Cardiac septum (tissue), 1 donor: ENCODE results near the gene COMMD1. TPM values are rescaled to one million over a fixed set of nuclear protein-coding genes. Genes with fewer than 3 reads are reported as not detected.
"Not testable (repeated sequence)": the region's sequence is repeated elsewhere in the genome, so short reads cannot be mapped to it uniquely, and the experiment has no call there.

Experiments
- DNase-seq: peaks from one replicate; pipeline ENCODE4 v3.0.0-alpha.2; 2020; ENCODE audit warnings: low spot score
- intact Hi-C: fragments of 100-400 bp; cut with DNase I; formaldehyde crosslinking; loops from one replicate; pipeline ENCODE4 v1.14.0; 2022
- total RNA-seq: library from RNA; stranded (reverse); fragmentation: NEBNext Ultra II Directional; extraction: Animal tissue kit (Norgen Biotek cat#: 25700); gene quantifications from one replicate; pipeline ENCODE4 v1.2.1, GENCODE V29; 2021
- donor health status: DM: no; HTN: no; CAD: no.

The COMMD1 gene
- total RNA-seq, 1 donor from 2014 or later: 56.0 TPM

GRCh38 chr2:61914794-61915193, 9.3 kb downstream of the COMMD1 start:
- not testable (repeated sequence) for DNase-seq
- intact Hi-C loops: loop anchor here (5.0 to 10.0 kb wide), 3 partner anchors 78 to 860 kb away; no protein-coding TSS in a partner anchor

DNA sequence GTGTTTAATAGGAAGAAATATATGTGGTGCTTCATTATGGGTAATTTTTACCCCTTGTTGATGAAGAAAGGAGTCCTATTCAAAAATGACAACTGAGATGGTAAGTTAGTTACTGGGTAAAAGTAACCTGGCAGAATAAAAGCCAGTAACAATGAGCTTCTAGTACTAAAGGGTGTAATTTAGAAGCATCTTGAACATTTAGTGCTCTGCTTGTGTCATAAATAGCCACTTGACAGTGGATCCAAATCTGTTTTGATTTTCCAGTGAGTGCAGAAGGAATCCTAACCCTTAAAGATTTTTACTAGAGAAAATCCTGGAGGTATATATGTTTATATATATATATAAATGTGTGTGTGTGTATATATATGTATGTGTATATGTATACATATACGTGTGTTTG, 15.1 kb downstream of the COMMD1 start:
- no peak for DNase-seq
- intact Hi-C loops: loop anchor here (5.0 kb wide), 1 partner anchor 277 kb away; the partner anchor contains the start of gene B3GNT2

GRCh38 chr2:61922714-61923113, 17.2 kb downstream of the COMMD1 start:
- no peak for DNase-seq
- intact Hi-C loops: loop anchor here (5.0 kb wide), 1 partner anchor 275 kb away; the partner anchor contains the start of gene B3GNT2

DNA sequence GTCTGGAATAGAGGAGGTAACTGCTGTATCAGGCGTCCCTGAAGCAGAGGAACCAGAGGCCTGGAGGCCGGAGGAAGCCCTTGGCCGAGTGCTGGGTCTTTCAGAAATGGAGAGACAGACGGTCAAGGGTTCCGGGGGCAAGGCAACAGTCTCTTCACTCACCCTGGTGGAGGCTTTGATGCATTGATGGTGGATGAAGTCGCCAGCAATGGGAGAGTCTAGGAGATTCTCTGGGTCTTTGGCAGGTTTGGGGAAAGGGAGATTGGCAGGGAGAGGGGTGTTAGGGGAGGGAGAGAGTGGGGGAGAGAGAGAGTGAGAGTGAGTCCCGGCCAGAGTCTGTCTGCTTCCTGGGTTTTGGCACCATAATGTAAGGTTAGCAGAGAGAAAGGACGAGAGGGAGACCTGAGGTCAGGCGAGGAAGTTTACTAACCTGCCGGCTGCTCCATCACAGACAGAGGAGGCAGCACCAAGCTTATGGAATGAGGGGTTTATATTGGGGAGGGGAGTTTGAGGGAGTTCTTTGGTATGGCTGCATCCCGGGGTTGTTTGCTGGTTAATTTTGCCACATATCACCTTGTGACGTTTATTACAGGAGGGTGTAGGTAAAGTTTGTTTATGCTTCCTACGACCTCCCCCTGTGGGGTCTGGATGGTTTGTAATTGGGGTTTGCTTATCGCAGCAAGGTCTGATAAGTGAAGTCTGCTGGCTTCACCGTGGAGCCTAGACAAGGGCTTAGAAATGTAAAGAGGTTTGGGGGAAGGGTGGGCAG, 19.6 kb downstream of the COMMD1 start:
- intact Hi-C loops: loop anchor here (5.0 kb wide), 1 partner anchor 272 kb away; the partner anchor contains the start of gene B3GNT2
- no peak for DNase-seq

DNA sequence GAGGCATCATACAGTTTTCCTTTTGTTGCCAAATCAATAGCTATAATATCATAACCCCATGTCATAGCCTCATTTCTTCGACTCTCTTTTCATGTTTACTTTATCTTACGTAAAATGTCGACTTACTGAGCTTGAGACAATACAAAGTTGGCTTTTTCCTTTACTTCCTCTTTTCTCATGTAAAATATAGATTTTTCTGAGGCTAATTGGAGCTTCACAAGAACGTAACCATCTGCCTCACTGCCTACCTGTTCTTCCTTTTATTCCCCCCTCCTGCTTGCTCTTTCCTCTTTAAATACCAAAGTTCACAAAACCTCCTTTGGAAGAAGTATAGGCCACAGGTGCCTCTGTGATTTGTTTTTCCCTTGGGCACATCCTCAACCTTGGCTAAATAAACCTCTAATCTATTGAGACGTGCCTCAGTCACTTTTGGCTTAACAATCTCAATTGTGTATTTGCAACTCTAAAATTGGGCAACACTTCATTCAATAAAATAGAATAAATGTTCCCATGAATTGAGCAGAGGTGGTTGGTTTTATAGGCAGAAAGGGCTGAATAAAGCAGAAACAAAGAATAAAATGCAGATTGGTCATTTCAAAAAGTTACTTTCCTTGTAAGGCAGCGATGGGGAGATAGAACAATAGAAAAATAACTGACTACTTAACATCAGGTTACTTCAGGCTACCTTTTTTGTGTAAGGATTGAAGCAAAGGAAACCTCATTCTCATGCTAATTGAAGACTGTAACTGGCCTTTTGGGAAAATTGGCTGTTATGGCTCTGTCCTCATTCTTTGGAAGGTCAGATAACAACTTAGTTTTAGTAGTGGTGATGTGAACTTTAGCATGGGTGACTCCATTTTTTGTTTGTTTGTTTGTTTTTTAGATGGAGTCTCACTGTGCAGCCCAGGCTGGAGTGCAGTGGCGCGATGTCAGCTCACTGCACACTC, 21.3 kb downstream of the COMMD1 start:
- DNase-seq: no peak
- intact Hi-C loops: no loop called here

- DNase-seq: no peak
- intact Hi-C loops: no loop called here
These were observed 23.5 kb downstream of the COMMD1 start for GRCh38 chr2:61928826-61929461.

DNA sequence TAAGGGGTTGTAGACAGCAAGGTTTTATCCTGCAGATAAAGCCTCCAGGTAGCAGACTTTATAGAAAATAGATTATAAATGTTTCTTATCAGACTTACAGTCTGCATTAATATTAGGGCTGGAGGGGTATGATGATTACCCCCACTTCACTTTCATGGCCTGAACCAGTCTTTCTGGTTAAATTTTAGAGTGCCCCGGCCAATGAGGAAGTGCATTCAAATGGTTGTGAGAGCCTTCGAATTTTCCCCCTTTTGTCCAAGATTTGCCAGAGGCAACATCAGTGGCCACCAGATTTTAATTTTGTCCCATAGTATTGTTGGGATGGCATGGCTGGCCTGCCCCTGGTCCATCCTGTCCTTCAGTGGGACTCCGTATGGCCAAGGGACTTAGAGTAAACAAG, 31.6 kb downstream of the COMMD1 start:
- no peak for DNase-seq
- intact Hi-C loops: no loop called here

- intact Hi-C loops: no loop called here
- DNase-seq: no peak
These were observed 32.4 kb downstream of the COMMD1 start for GRCh38 chr2:61937886-61938285.

DNA sequence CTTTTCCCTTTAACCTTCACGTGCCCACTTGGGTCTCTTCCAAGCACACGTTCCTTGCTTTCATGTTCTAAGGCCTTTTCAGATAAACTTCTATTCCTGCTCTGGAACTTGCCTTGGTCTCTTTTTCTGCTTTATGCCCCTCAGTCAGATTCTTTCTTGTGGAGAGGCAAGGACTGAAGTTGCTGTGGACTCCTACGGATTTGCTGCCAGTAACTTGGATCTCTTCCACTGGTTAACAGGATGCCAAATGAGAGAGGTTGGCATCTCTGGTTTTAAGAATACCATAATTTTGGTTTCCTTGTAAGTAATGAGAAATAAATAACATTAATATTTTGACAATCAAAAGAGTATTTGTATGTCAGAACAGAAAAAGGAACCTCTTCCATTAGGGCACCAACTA, 33.0 kb downstream of the COMMD1 start:
- intact Hi-C loops: no loop called here
- no peak for DNase-seq

DNA sequence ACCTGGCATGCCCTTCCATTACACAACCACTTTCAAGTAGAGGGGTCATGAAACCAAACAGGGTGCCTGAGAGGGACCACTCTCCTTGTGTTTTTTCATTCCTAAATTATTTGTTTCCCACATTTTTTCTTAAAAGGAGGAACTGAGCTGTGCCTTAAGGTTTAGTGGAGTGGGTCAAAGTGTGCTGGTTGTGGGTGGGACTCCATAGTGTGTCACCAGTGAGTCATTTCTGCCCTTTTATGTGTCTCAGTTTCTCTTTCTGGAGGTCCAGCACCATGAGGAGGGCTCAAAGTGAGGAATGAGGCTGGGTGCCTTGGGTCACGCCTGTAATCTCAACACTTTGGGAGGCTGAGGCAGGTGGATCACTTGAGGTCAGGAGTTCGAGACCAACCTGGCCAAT, 37.8 kb downstream of the COMMD1 start:
- no peak for DNase-seq
- intact Hi-C loops: no loop called here

- intact Hi-C loops: no loop called here
- no peak for DNase-seq
These were observed 41.2 kb downstream of the COMMD1 start for GRCh38 chr2:61946666-61947065.

DNA sequence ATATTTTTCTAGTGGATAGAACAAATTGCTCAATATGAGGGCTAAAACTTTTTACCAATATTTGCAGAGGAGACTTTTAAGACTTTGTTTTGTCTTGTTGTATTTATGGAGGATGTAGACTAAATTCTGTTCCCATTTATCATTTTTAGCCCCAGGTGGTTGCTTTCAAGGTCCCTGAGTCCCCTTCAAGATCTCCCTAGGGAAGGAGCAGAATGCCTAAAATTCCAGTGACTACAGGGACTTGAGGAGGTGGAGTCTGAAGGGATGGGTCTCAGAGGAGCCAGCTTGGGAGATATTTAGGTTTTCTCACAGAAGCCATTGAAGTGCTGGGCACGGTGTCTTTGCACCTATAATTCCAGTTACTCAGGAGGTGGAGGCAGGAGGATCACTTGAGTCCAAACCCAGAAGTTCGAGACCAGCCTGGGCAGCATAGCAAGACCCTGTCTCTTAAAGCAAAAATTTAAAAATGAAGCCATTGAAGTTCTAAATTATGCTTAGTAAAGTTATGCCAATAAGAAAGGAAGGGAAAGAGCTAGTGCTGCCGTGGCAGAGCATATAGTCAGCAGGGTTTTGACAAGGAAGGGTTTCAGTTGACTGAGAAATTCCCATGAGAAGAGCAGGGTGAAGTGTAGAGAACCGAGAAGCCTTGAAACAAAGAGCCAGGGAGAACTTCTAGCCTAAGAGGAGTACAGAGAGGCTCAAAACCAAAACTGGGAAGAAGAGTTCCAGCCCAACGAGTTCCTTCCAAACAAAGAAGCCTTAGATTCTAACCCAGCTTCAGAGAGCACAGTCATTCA, 43.4 kb downstream of the COMMD1 start:
- intact Hi-C loops: no loop called here

GRCh38 chr2:61949458-61949713, 43.9 kb downstream of the COMMD1 start:
- intact Hi-C loops: no loop called here
- DNase-seq: no peak

More for the DNA sequence above, 43.4 kb downstream of the COMMD1 start:
- DNase-seq: no peak

DNA sequence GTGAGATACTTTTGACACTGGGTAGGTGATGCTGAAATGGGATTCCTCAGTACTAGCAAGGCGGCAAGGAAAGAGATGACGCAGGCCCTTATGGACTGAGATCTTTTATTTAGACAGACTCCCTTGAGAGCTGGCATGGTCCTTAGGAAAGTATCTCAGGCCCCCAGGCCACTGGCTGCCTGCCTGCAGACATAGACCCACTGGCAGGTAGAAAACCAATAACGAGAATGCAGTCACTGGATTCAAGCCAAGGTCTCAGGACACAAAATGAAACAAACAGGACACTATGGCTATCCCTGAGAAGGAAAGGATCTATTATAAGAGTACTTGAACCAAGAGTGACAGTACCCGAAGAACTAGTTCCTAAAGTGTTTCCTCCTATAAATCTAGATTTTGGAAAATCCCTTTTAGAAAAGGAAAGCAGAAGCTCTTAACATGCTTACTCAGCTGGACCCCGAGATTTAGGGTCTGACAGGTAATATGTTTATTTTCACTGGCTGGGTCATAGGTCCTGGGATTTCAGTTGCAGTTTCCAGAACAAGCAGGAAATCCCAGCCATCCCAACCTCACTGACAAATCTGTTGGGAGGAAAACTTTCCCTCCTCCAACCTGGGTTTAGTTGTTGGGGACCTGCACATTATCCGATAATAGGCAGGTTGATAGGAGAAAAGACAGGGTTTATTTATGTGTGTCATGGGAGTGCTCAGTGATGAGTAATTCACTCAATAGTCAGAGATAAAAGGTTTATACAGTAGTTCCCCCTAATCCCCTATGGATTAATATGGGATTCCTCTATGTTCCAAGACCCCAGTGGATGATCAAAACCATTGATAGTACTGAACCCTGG, 44.5 kb downstream of the COMMD1 start:
- no peak for DNase-seq
- intact Hi-C loops: no loop called here

DNA sequence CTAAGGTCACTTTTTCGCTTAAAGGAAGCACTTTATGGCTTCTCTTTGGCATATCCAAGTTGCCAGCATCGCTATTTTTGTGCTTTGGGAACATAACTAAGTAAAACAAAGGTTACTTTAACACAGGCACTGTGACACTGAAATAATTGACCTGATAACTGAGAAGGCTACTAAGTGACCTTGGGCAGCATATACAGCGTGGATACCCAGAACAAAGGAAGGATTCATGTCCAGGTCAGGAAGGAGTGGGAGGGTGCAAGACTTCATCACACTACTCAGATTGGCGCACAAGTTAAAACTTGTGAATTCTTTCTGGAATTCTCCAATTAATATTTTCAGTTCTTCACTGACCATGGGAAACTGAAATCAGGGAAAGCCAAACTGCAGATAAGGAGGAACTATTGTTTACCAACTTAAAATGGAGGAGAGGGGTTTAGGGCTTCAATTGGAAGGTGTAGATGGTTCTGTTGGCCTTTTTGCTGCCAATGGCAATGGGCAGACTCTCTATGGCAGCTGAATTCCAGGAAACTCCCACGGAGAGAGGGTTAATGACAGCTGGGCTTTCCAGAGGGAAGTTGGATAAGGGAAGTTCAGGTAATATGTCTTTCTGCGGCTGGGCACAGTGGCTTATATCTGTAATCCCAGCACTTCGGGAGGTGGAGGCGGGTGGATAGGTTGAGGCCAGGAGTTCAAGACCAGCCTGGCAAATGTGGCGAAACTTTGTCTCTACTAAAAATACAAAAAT, 45.3 kb downstream of the COMMD1 start:
- DNase-seq: no peak
- intact Hi-C loops: no loop called here

DNA sequence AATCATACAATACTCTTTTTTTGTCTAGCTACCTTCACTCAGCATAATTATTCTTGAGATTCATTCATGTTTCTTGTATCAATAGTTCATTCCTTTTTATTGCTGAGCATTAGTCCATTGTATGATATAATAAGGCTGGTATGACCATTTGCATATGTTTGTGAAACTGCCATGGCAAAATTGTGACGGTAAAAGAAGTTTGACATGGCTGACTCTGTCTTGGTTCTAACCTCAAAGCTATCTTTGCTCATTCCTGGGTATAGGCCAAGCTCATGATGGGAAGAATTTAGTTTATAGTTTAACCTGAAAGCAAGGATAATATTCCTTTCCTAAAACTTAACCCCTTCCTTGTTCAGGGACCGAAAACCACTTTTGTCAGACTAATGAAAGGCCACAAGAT, 46.4 kb downstream of the COMMD1 start:
- no peak for DNase-seq
- intact Hi-C loops: no loop called here

GRCh38 chr2:61952288-61952687, 46.8 kb downstream of the COMMD1 start:
- DNase-seq: no peak
- intact Hi-C loops: no loop called here

DNA sequence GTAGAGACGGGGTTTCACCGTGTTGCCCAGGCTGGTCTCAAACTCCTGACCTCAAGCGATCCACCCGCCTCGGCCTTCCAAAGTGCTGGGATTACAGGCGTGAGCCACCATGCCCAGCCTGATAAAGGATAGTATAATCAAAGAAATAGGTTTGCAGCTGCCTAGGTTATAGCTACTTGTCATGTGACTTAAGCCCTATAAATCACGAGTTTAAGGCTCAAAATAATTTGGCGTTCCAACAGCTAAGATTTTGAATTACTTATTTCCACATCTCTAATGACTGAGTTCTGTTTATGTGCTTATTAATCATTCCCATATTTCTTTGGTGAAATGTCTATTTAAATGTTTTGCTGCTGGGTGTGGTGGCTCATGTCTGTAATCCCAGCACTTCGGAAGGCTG, 49.4 kb downstream of the COMMD1 start:
- intact Hi-C loops, DNase-seq: not testable (repeated sequence)
